Midbrain (tissue), 1 donor: Measurements from ENCODE around the gene SCN8A.
A peak's percentile ranks its signal among the peaks of the same experiment; 100 is the strongest.
"Not testable (repeated sequence)": the region's sequence is repeated elsewhere in the genome, so short reads cannot be mapped to it uniquely, and the experiment has no call there.

Experiments
- DNase-seq: peaks from one replicate; lab custom pipeline; 2025; lab: John Stamatoyannopoulos, UW

The SCN8A gene

DNA sequence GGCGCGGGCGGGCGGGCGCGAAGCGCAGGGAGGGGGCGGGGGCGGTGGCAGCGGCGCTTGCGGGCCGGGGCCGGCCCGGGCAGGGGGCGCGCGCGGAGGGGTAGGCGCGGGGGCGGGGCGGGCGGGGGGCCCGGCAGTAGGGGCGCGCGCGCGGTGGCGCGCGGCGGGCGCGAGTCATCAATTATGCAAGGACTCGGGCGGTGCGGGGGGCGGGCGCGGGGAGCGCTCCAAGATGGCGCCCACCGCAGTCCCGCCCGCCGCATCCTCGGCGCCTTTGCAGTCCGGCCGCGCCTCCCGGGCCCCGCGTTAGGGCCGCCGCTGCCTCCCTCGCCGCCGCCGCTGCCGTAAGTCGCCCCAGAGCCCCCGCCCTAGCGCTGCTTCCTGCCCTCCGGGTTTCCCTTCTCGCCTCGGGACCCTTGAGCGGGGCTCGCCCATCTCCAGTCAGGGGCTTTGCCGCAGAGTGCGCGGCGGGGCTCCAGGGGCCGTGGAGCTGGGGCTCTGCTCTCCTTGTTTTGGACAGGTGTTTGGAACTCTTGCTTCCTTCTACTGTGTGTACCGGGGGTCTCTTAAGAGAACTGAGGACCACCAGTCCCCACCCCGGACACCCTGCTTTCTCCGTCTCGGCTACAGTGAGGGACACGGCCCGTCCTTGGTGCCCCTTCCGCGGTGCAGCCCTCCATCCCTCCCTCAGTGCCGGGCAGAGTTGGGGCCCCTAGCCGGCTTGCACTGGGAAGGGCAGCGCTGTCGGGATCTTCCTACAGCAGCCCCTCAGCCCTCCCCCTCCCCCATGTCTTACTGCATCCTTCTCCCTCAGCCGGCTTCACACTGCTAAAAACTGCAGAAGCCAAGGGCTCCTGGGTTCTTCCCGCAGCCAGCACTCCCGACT is at the start of gene SCN8A:
SCN8A (plus strand) TSS at position 218 of the 886 bp plus-strand sequence. CDS start 71,585 bp downstream, outside the sequence.
- peak; percentile 38 for DNase-seq

DNA sequence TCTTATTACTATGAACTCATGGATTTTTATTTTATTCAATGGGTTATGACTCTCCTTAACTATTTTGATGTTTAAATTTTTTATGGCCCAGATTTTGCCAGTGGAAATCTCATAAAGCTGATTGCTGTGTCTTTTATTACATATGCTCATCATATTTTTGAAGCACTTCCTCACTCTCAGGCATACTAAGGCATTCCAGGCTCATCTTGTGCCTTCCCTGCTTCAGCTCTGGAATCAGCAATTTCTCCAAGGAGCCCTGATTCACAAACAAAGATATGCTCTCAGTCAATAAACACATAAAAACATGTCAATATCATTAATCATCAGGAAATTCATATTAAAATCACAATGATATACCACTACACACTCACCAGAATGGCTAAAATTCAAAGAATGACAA is 44.9 kb upstream of the SCN8A start:
- DNase-seq, result no peak

DNA sequence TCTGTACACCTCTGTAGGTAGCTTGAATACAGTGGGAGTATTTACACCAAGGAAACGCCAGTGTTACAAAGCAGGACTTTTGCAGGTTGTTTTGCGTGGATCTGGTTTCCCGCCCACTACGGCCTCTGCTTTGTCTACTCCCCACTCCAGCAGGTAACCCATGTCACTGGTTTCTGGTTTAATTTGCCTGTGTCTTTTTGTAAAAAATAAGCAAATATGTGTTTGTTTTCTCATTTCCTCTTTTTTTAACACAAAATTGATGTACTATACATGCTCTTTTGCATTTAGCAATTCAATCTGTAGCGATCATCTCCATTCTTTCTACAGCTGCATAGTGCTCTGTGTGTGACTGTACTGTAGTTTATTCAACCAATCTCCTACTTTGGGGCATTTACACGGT is 43.4 kb upstream of the SCN8A start:
- no peak for DNase-seq

DNA sequence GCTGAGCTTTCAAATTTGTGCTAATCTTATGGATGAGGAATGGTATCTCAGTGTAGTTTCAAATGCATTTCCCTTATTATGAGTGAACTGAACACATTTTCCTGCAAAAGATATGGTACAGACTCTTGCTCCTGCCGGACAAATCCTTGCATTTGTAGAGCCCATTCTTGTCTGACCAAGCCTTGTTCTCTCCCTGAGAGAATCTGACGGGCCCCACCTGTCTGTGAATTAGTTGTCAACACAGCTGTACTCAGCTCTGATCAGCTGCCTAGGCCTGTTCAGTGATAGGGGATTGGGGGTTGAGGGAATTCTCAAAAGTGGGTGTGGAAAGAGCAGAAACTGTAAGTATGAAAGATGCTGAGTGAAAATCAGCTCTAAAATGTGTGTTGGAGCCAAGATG is 42.8 kb upstream of the SCN8A start:
- no peak for DNase-seq

DNA sequence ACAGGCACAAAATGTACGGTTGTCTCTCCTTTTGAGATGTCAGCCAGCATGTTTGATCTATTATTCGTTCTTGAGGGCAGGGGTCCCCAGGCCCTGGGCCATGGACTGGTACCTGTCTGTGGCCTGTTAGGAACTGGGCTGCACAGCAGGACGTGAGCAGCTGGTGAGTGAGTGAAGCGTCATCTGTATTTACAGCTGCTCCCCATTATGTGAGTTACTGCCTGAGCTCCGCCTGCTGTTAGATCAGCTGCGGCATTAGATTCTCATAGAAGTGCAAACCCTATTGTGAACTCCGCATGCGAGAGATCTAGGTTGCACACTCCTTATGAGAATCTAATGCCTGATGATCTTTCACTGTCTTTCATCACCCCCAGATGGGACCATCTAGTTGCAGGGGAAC is 41.4 kb upstream of the SCN8A start:
- DNase-seq, result no peak

DNA sequence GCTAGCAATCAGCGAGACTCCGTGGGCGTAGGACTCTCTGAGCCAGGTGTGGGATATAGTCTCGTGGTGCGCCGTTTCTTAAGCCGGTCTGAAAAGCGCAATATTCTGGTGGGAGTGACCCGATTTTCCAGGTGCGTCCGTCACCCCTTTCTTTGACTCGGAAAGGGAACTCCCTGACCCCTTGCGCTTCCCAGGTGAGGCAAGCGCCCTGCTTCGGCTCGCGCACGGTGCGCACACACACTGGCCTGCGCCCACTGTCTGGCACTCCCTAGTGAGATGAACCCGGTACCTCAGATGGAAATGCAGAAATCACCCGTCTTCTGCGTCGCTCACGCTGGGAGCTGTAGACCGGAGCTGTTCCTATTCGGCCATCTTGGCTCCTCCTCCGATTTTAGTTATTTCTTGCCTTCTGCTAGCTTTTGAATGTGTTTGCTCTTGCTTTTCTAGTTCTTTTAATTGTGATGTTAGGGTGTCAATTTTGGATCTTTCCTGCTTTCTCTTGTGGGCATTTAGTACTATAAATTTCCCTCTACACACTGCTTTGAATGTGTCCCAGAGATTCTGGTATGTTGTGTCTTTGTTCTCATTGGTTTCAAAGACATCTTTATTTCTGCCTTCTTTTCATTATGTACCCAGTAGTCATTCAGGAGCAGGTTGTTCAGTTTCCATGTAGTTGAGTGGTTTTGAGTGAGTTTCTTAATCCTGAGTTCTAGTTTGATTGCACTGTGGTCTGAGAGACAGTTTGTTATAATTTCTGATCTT is 22.6 kb upstream of the SCN8A start:
- not testable (repeated sequence) for DNase-seq

DNA sequence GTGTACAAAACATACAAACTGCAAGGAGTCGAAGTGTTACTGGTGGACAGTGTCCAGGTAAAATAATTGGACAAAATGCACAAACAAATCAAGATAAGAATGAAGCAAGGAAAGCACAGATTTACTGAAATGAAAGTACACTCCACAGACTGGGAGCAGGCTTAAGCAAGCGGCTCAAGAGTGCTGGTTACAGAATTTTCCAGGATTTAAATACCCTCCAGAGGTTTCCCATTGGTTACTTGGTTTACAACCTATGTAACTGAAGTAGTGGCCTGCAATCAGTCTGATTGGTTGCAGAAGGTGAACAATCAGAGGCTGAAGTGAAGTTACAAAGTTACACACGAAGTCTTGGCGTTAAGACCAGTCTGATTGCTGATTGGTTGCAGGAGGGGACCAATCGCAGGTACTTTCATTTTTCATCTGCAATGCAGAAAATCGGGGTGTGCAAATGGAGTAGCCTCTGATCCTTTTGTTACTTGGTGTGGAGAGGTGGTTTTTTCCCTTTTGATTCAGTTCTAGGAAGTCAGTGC is 11.6 kb upstream of the SCN8A start:
- DNase-seq, result no peak

DNA sequence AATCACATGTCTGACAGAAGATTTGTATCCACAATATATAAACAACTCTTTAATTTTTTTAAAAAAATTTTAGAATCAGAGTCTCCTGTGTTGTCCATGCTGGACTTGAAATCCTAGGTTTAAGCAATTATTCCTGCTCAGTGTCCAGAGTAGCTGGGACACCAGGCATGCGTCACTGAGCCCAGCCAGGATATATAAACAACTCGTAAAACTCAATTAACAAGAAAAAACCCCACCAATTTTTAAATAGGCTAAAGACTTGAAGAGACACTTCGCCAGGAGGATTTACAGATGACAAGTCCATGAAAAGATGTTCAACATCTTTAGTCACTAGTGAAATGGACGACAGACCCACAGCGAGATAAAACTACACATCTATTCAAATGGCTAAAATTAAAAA is 2.0 kb upstream of the SCN8A start:
- no peak for DNase-seq

DNA sequence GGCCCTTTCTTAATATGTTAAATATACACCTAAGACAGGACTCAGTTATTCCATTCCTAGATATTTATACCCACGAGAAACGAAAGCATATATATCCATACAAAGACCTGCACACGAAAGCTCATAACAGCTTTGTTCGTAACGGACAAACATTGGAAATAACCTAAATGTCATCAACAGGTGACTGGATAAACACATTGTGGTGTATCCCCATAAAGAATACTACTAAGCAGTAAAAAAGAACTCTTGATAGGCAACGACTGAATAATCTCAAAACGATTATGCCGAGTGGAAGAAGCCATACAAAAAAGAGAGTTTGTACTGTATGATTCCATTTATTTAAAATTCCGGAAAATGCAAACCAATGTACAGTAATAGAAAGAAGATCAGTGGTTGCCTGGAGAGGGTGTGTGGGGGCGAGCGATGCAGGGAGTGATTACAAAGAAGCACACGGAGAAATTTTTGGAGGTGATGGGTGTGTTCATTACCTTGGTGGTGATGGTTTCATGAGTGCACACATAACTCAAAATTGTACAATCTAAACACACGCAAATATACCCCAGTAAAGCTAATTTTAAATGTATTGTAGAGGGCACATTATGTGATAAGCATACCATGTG is 1.4 kb upstream of the SCN8A start:
- no peak for DNase-seq

DNA sequence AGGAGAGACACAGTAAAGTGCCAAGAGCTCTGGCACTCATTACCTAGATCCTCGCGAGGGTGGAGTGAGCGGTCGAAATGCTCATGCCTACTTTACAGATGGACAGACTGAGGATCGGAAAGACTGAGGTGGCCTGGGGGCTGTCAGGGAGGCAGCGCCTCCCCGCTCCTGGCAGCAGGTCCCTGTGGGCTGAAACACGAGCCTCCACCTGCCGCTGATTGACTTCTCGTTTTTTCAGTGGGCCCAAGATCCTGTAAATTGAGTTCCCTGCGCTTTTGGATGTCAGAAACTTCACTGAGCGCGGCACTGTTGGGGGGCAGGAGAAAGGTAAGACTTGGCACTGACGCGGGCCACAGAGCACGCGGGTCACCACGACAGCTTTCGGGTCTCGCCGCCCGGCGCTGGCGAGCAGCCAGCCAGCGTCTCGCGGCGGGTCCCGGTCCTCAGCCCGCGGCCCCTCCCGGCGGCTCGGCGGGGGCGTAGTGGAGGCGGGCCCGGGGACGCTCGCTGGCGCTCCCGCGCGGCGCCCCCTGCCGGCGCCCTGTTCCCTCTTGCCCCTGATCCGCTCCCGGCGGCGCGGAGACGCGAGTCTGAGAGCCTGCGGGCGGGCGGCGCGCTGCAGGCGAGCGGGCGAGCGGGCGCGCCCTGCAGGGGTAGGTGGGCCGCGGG is 552 bp upstream of the SCN8A start:
- DNase-seq, result peak; percentile 75

DNA sequence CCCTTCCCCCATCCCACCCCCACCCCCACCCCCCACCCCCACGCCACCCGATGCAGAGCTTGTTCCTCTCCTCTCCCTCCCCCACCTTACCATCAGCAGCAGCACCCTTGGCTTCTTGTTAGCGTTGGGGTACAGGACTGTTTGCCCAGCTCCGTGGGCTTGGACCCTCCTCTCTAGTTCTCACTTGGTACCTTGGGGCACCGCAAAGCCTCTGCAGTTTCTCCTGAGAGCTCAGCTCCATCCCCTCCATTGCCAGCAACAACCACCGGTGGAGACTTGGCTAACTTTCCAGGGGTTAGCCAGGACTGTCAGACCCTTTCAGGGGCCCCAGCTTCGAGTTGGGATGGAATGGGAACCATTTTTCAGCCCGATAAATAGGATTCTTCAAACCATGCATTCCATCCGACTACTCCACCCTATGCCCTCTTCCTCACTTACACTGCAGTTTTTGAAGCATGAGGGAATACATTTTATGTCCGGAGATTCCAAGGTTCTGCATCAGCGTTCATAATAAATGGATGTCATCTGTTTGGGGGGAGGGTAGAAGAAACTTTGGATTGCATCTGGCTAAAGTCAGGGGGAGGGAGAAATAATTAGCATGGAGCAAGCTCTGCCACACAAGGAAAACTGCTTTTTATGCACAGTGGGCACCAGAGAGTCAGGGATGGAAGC is 1.1 kb downstream of the SCN8A start:
- no peak for DNase-seq

DNA sequence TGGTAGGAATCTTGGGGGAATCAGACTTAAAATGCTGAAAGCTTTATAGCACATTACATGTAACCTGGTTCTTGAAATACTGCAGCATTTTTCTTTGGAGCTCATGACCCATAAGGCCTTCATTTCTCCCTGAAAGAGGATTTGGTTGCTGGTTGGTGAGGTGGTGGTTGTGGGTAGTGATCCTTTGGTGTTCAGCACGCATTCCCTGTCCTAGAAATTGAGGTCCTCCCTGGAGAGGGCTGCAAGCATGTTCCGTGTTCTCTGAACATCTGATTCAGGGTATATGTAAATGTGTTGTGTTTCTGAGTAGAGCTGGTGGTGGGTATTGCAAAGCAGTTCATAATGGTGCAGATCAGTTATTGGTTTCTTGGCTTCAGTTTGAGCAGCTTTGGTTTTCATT is 2.0 kb downstream of the SCN8A start:
- no peak for DNase-seq

DNA sequence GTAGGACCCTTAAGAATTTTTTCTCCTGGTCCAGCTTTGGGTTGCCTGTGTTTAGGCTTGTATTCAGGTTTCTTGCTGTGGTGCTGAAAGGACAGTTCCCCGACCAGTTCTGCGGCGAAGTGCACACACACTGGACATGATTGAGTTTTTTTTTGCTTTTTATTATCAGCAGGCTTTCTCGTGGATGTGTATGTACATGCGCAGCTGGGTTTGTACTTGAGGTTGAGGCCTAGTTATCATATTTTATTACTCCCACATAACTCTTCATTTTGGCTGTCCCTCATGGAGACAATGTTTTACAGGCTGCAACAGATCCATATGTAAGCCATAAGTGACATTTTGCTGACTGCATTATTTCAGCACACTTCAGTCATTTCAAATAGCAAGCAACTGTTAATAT is 2.5 kb downstream of the SCN8A start:
- DNase-seq, result no peak

DNA sequence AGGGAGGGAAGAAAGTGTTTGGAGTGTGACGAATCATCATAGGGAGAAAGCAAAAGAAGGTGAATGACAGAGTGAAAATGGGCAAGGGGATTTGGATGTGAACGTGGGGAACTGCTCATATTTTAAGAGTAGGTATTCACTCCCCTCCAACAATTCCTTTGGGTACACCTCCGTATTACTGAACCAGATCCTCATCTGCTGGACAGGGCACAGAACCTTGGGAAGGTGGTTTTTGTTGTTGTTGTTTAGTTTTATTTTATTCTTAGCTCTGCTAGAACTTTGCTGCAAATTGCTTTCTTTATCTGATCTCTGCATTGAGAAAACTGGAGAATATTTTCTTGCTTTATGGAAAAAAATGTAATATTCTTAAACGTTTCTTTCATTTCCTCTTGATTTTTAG is 7.1 kb downstream of the SCN8A start:
- DNase-seq, result no peak

DNA sequence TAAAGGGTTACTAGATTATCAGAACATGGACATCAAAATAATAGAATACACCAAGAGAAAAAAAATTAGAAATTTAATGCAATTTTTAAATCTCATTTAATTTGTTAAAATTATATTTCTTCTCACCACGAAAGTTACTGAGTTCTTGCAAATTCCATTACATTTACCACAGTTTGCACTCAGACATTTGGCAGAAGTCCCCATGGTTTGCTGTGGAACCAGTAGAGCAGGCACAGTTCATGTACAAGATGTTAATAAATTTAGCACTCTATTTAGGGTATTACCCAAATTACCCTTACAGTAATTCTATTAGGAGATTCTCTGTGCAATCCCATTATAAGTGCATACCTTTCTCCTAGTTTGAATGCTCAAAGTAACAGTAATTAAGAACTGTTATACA is 9.7 kb downstream of the SCN8A start:
- DNase-seq, result no peak

DNA sequence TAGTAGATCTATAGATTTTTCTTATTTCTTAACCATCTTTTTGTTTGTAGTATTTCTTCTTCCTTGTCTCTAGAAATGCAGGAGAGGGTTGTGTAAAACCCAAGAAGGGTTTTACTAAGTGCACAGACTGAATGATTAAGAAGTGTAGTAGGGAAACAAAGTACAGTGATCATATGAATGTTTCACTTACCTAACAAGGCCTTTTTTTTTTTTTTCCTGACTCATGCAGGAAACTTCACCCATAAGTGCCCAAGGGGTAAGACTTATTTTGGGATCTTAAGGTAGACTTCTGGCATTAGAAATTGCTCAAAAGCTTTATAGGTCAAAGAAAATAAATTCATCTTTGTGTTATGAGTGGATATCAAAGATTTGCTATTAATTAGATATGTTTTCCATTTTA is 10.2 kb downstream of the SCN8A start:
- no peak for DNase-seq

DNA sequence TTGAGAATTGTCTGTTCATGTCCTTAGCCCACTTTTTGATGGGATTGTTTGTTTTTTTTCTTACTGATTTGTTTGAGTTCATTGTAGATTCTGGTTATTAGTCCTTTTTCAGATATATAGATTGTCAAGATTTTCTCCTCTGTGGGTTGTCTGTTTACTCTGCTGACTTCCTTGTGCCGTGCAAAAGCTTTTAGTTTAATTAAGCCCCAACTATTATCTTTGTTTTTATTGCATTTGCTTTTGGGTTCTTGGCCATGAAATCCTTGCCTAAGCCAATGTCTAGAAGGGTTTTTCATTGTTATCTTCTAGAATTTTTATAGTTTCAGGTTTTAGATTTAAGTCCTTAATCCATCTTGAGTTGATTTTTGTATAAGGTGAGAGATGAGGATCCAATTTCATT is 14.9 kb downstream of the SCN8A start:
- DNase-seq, result not testable (repeated sequence)

DNA sequence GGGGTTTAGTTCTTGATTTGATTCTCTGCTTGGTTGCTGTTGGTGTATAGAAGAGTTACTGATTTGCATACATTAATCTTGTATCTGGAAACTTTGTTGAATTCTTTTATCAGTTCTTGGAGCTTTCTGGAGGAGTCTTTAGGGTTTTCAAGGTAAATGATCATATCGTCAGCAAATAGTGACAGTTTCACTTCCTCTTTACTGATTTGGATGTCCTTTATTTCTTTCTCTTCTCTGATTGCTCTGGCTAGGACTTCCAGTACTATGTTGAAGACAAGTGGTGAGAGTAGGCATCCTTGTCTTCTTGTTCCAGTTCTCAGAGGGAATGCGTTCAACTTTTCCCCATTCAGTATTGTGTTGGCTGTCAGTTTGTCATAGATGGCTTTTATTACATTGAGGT is 16.2 kb downstream of the SCN8A start:
- DNase-seq, result not testable (repeated sequence)

DNA sequence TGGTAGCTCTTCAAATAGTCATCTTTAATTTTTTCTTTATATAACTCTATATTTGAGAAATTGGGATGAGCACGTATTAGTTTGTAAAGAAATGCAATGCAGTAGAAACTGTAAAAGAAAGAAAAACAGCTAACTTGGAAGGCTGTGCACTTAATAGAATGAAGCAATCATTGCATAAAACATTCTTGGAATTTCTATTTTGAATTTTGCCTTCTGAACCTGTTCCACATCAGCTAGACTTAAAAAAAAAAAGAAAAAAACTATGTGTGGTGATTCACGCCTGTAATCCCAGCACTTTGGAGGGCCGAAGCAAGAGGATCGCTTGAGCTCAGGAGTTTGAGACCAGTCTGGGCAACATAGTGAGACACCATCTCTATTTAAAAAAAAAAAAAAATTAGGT is 29.4 kb downstream of the SCN8A start:
- no peak for DNase-seq

DNA sequence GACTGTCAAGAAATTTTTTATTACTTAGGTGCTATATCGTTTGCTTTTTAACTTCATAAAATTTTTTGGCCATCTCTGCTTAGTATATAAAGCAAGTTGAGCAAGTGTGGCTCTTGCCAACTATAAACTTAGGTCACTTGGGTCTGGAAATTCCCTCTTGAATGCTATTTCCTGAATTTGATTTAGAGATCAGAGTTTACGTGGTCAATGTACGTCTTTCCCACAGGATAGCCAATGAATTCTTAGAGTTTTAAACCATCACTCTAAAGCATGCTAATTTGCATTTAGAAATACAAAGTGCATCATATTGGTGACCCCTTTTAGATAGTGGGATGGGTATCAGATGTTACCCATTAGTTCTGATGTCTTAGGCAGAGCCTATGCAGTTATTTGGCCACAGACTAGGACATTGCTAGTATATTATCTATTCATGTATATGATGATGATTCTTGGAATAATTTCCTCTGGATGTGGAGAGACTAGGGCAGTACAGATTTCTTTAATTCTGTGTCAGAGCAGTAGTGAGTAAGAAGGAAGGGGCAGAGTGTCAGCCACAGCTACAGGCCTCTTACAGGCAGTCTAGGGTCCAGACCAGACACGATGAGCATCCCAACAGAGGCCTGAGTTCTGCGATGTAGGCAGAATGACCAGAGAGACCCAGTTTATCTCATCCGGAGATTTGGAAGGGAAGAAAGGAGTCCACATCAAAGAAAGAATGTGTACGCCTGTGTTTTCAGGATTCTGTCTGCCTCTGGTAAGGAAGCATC is 30.3 kb downstream of the SCN8A start:
- DNase-seq, result no peak

DNA sequence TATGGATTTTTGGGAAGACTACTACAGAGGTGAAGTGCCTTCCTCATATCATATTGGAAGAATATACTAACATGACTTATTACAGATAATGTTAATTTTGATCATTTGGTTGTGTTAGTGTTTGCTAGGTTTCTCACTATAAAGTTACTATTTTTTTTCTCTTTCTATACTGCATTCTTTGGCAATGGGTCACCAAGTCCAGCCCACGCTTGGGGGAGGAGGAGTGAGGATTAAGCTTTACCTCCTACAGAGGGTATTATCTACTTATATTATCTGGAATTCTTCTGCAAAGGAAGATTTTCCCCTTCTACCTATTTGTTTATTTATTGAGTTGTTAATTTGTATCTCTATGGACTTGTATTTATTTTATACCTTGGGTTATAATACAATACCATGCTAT is 31.5 kb downstream of the SCN8A start:
- DNase-seq, result no peak
